Body of pancreas (tissue), 4 donors: ENCODE results near the gene BMP7. TPM values are rescaled to one million over a fixed set of nuclear protein-coding genes. Genes with fewer than 3 reads are reported as not detected.

Experiments
- ATAC-seq: fragments of 150-250 bp; one replicate; pipeline ENCODE4 v1.9.1; 2016
- DNase-seq, 4 donors: peaks; one replicate each; pipeline ENCODE4 v3.0.0-alpha.2; 2019
- H3K27ac ChIP-seq, 4 donors: fragments of 200-600 bp; sonication (generic); 1 replicate in 3 of 4; 2 replicates in 1 of 4; pipeline versions ENCODE4 v1.5.1 to v1.6.1; 2016 to 2019; ENCODE audit warnings: mild to moderate bottlenecking in 1 of 4, mixed read lengths in 1 of 4, moderate library complexity in 1 of 4
- H3K27me3 ChIP-seq, 2 donors: fragments of 200-600 bp; sonication (generic); one replicate each; pipeline ENCODE4 v1.6.0; 2016; ENCODE audit warnings: mild to moderate bottlenecking in 1 of 2
- H3K36me3 ChIP-seq, 2 donors: fragments of 200-600 bp; sonication (generic); replicated peaks in 1 of 2; 2 replicates each; pipeline ENCODE4 v1.5.1; 2016; ENCODE audit warnings: low read depth in 2 of 2; ENCODE audit not compliant: insufficient read depth in 1 of 2
- H3K4me1 ChIP-seq: fragments of 200-600 bp; sonication (generic); one replicate; pipeline ENCODE4 v1.6.0; 2016
- H3K4me3 ChIP-seq, 2 donors: fragments of 200-600 bp; sonication (generic); 1 replicate in 1 of 2; 2 replicates in 1 of 2; pipeline ENCODE4 v1.5.1; 2016 to 2019
- H3K9me3 ChIP-seq, 3 donors: fragments of 200-600 bp; sonication (generic); 1 replicate in 2 of 3; 2 replicates in 1 of 3; pipeline ENCODE4 v1.5.1; 2016
- POLR2A ChIP-seq, 3 donors: fragments of 450-650 bp; IDR thresholded peaks; one replicate each; pipeline ENCODE4 v1.6.1; 2016; ENCODE audit warnings: antibody characterized with exemption in 3 of 3, mild to moderate bottlenecking in 2 of 3
- WGBS, 2 donors: methylation state at CpG; one replicate each; pipeline ENCODE4 v1.1.5; 2017; 5-methylcytosine and 5-hydroxymethylcytosine counted together
- intact Hi-C: fragments of 100-400 bp; cut with DNase I; formaldehyde crosslinking; loops from one replicate; pipeline ENCODE4 v1.15.1; 2023
- total RNA-seq, 2 donors: library from RNA; depleted of rRNA; stranded (reverse); fragments of >200 nt; gene quantifications; one replicate each; pipeline ENCODE4 v1.1.0, GENCODE V29; 2016
- TF ChIP-seq, protein P1 (sequence below), 7 experiments: fragments of 450-650 bp in 4 of 7; fragments of 200-600 bp in 3 of 7; sonication (generic) in 3 of 7; IDR thresholded peaks; one replicate each; pipeline ENCODE4 v1.5.1; 2016 to 2019; ENCODE audit warnings: antibody characterized with exemption in 7 of 7

The BMP7 gene
- 1 to 10 TPM in 1 of 2 donors, not detected in 1; 4.2 TPM for total RNA-seq

DNA sequence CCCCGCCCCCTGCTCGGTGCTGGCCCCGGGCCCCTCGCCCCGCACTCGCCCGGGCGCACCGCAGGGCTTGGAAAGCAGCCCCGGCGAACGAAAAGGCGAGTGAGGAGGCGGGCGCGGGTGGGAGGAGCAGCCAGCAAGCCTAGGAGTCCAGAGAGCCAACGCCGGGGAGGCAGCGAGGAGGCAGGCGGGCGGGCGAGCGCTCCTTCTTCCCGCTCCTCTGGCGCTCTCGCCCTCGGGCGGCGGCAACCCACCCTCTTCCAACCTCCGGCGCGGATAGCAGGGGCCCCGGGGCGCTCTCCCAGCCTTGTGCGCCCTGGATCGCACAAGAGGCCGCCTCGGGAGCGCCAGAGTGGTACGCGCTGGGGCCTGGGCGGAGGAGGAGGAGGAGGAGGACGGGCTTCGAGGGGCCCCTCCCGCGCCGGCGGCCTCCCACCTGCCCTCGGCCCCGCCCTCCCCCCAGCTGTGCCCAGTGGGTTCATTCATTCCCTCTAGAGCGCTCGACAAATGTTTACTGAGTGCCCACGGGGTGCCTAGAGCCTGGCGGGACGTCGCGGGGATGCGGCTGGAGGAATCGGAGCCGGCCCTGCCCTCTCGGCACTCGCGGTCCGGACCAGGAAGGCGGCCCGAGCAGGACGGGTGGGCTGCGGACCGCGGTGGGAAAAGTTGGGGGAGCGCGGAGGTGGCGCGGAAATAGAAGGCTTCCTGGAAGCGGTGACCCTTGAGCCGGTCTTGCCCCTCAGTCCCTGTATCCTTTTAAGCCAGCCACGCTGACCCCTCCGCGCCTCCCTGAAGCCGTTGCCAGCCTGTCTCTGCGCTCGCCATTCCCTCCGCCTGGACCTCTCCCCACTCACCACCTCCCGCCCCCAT, at the start of gene BMP7:
BMP7 (minus strand) TSS at position 351 of the 867 bp plus-strand sequence. CDS start 519 bp downstream, outside the sequence.
- no peaks in the 10 kb centered on the region for H3K36me3 ChIP-seq
- H3K27me3 ChIP-seq = peaks cover 0 to 17% of the 10 kb centered on the region in 2 donors
- H3K27ac ChIP-seq = no peak within 1 kb of the TSS
- WGBS, 2 donors = 11 to 33% methylated on average over 18 to 74 of the region's 84 CpGs
- peaks cover 26% of the 10 kb centered on the region for H3K4me1 ChIP-seq
- TF ChIP-seq, protein P1, sequence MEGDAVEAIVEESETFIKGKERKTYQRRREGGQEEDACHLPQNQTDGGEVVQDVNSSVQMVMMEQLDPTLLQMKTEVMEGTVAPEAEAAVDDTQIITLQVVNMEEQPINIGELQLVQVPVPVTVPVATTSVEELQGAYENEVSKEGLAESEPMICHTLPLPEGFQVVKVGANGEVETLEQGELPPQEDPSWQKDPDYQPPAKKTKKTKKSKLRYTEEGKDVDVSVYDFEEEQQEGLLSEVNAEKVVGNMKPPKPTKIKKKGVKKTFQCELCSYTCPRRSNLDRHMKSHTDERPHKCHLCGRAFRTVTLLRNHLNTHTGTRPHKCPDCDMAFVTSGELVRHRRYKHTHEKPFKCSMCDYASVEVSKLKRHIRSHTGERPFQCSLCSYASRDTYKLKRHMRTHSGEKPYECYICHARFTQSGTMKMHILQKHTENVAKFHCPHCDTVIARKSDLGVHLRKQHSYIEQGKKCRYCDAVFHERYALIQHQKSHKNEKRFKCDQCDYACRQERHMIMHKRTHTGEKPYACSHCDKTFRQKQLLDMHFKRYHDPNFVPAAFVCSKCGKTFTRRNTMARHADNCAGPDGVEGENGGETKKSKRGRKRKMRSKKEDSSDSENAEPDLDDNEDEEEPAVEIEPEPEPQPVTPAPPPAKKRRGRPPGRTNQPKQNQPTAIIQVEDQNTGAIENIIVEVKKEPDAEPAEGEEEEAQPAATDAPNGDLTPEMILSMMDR (IDR thresholded peaks at IDR 0.05) = no peak
- TF ChIP-seq POLR2A (IDR thresholded peaks at IDR 0.05) = peak in 1 of 3 donors; percentile 14
- peak in 1 of 4 donors; percentile 31 for DNase-seq
- no peak for ATAC-seq
- H3K4me3 ChIP-seq = no peak within 1 kb of the TSS
- H3K9me3 ChIP-seq = no peaks in the 10 kb centered on the region
- intact Hi-C loops = no loop called here

DNA sequence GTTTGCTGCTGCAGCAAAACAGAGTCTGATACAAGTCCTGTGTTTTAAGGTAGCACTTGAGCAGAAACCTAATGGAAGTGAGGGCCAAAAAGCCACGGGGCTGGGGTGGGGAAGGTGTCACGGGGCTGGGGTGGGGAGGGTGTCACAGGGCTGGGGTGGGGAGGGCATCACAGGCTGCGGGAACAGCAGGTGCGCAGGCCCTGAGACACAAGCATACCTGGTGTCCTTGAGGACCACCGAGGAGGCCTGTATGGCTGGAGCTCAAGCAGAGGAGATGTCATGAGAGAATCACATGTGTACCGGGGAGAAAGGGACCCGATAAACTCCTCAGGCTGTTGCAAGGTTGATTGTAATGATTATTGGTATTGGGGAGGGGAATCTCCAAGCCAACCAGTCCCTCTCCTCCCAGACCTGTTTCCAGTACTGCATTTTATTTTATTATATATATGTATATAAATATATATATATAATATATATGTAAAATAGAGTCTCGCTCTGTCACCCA, 49.6 kb upstream of the BMP7 start:
- ATAC-seq (no peak), DNase-seq (no peak)
- Histone ChIP-seq H3K27me3 (no peaks in the 10 kb centered on the region), H3K4me1 (no peaks in the 10 kb centered on the region), H3K27ac (no peak overlapping the region), H3K9me3 (no peaks in the 10 kb centered on the region), H3K36me3 (no peaks in the 10 kb centered on the region), H3K4me3 (no peak overlapping the region)
- WGBS, 2 donors = 64 to 67% methylated on average over 8 of the region's 8 CpGs
- intact Hi-C loops = no loop called here
- TF ChIP-seq, protein P1 (IDR thresholded peaks at IDR 0.05) = no peak
- TF ChIP-seq POLR2A (IDR thresholded peaks at IDR 0.05) = no peak

DNA sequence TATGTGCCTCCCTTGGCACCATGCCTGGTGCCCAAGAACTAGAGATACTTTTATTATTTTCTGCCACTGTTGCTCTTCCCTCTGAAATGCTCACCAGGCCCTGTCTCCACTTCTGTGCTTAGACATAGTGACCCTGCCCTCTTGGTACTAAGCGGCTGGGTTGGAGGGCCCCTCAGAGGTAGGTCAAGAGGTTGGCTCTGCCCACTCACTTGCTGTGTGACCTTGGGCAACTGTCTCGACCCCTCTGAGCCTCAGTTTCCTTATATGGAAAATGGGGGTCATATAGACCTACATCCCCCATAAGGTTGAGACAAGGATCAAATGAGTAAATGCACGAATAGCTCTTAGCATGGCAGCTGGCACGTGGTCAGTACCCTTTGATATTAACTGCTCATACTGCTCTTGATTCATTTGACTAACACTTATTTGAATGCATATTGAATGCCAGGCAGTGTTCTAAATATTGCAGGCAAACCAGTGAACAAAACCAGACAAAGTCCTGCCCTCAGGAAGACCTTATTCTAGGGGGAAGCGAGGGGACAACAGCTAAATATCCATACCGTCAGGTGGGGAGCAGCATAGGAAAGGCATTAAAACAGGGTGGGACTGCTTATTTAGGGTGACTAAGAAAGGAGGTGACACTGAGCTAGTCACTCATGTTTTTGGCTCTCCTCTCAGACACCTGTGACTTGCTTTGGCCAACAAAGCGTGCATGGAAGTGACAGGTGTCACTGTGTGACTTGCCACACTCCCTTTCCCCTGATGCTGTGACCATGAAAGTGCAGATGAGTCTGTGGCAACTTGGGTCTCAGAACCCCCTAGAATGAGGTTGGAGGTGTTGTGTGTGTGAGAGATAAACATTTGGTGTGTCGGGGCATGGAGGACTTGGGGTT, 48.9 kb upstream of the BMP7 start:
- ATAC-seq (no peak), DNase-seq (no peak)
- WGBS, 2 donors = 67 to 69% methylated on average over 8 of the region's 8 CpGs
- TF ChIP-seq, protein P1 (IDR thresholded peaks at IDR 0.05) = no peak
- no peak for TF ChIP-seq POLR2A (IDR thresholded peaks at IDR 0.05)
- Histone ChIP-seq H3K36me3 (no peaks in the 10 kb centered on the region), H3K4me3 (no peak overlapping the region), H3K9me3 (no peaks in the 10 kb centered on the region), H3K4me1 (no peaks in the 10 kb centered on the region), H3K27me3 (no peaks in the 10 kb centered on the region), H3K27ac (no peak overlapping the region)
- intact Hi-C loops = no loop called here

DNA sequence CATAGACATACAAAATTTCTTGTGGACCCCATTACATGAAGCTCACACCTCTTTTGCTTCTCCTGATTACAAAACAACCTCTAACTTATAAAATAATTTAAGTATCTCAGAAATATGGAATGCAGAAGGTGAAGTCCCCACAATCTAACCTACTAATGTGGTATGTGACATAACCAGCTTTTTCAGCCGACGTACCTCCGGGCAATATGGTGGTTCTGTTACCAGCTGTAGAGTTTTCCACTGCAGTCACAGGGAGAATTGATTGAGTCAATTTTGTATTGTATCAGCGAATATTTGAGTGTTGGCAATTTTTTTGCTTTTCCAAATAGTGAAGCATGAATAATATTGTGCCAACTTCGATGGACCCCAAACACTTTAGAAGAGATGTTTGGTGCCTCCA, 47.5 kb upstream of the BMP7 start:
- ATAC-seq (no peak), DNase-seq (no peak)
- H3K4me1 ChIP-seq = no peaks in the 10 kb centered on the region
- no peak for TF ChIP-seq POLR2A (IDR thresholded peaks at IDR 0.05)
- TF ChIP-seq, protein P1 (IDR thresholded peaks at IDR 0.05) = no peak
- H3K27ac ChIP-seq = no peak overlapping the region
- 60 to 61% methylated on average over 5 of the region's 5 CpGs for WGBS, 2 donors
- H3K36me3 ChIP-seq = no peaks in the 10 kb centered on the region
- H3K4me3 ChIP-seq = no peak overlapping the region
- intact Hi-C loops = no loop called here
- H3K27me3 ChIP-seq = no peaks in the 10 kb centered on the region
- no peaks in the 10 kb centered on the region for H3K9me3 ChIP-seq
